Activated CD8-positive, alpha-beta memory T cell treated with anti-CD3 and anti-CD28 coated beads, Interleukin-2, amount 50 U/mL, for 24 hours (primary cell): ENCODE data around the gene NR0B2.

Source experiments
- DNase-seq: peaks from one replicate; pipeline ENCODE4 v3.0.0-alpha.2; 2020; ENCODE audit errors: extremely low read depth

The NR0B2 gene

DNA sequence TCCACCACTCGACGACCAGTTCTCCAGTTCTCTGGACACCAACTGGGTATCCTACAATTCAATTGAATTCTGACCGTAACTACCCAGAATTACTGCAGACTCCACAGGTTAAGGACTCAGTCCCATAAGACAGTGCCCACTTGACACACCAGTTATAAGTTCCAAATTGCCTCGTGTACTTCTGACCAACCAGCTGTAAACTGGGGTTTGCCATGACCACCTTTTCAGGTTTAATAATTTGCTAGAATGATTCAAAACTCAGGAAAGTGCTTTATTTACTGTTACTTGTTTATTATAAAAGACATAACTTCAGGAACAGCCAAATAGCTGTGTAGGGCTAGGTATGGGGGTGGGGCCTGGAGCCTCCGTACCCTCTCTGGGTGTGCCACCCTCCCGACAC is 23.0 kb upstream of the NR0B2 start:
- no peak for DNase-seq

DNA sequence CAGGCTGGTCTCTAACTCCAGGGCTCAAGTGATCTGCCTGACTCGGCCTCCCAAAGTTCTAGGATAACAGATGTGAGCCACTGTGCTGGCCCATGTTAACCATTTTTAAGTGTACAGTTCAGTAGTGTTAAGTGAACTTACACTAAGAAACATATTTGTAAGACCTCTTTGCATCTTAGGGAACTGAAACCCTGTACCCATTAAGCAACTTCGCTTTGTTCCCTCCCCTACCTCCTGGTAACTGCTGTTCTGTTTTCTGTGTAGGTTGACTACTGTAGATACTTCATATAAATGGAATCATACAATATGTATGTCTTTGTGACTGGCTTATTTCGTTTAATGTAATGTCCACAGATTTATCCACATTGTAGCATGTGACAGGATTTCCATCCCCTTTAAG is 18.8 kb upstream of the NR0B2 start:
- no peak for DNase-seq

GRCh38 chr1:26923711-26924110 is 9.9 kb upstream of the NR0B2 start:
- DNase-seq = no peak

DNA sequence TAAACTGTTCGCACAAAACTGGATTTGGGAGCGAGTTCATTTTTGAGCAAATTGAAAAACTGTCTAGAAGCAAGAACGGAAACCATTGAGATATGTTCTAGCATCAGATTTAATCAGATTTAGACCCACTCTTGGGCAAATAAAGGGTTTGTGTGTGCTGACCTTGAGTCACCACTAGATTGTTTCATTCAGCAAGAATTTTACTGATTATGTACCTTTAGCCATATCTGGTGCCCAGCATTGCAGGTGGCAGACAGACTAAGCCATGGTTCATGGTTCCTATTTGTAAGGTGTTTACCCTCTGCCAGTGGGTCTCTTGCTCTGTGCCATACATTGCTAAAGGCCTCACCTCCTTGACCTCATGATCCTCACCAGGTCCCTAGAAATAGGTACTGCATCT is 9.1 kb upstream of the NR0B2 start:
- DNase-seq = no peak

DNA sequence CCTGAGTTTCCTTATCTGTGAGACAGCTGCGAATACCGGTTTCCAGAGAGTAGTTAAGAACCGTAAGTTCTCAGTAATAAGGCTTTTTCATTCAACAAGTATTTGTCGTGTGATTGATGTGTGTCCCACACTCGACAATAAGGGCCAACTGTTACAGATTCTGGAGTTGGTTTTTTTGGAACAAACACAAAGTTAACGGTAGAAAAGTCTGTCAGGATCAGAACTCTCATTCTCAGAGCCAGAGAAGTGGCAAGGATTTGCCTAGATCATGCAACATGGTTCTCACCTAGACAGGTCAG is 8.6 kb upstream of the NR0B2 start:
- DNase-seq = no peak

DNA sequence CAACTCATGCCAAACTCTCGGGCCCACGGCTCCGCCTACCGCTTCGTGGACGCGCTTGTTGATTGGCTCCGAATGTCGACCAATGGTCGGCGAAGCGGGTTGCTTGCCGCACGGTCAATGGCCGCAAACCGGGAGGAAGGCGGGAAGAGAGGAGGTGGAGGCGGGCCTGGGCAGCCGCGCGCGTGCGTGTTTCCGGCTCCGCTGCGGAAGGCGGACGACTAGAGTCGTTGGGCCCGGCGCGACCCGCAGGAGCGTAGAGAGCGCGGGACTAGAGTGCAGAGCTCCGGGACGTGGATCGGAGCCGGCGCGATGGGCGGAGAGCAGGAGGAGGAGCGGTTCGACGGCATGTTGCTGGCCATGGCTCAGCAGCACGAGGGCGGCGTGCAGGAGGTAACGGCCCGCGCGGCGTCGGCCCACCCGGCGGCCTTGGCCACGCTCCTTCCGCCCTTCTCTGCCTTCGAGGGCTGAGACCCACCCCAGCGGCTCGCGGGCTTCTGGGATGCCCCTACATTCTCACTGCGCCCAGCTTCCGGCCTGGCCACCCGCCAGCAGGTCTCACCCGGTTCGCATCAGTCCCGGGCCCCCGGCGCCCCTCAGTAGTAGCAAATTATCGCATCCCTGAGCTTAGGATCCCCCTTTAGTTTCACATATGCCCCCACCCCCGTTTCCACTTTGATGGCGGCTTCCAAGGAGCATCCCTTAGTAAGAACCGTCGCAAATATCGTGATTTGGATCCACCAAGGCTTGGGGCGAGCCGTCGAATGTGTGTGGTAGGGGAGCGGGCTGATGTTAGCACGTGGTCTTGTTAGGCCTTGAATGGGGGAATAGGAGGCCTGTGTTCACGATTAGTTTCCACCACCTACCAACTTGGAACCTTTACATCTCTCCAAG is 8.0 kb upstream of the NR0B2 start, which contains the start of gene NUDC:
Gene NUDC (plus strand): TSS at position 204 of the 891 bp plus-strand sequence. CDS start 106 bp downstream, at position 310.
- peak; percentile 90 for DNase-seq

DNA sequence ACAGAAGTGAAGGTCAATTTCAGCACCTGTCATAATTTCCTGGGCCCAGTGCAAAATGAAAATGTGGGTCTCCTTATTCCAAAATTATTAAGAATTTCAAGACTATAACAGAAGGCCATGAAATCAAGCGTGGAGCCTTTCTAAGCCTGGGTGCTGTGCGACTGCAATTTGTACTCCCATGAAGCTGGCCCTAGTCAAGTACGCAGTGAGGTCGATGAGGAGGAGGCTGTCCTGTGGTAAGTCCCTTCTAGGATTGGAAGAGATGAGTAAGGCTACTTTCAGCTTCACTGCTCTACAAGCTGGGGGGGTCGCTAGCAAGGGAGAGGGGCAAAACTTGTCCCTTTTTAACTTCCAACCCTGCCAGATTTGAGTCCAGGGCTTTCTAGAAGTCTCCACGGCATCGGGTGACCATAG is 7.4 kb upstream of the NR0B2 start:
- DNase-seq = no peak

- DNase-seq = no peak
Measured at GRCh38 chr1:26915204-26915842, 1.5 kb upstream of the NR0B2 start.

GRCh38 chr1:26913389-26913753 is 404 bp downstream of the NR0B2 start:
- DNase-seq = no peak

DNA sequence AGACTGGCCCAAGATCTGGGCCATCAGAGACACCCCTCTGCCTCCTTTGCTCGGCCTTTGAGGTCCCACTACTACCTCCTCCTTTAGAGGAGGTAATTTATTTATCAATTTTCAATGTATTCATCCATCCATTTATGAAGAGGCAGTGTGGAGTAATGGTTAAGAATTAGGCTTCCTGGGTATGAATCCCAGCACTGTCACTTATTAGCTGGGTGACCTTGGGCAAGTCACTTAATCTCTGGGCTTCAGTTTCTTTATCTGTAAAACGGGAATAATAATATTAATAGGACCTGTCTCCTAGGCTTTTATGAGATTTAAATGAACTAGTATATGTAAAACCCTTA is 1.7 kb downstream of the NR0B2 start:
- DNase-seq = no peak

GRCh38 chr1:26911399-26912146 is 2.2 kb downstream of the NR0B2 start:
- no peak for DNase-seq

DNA sequence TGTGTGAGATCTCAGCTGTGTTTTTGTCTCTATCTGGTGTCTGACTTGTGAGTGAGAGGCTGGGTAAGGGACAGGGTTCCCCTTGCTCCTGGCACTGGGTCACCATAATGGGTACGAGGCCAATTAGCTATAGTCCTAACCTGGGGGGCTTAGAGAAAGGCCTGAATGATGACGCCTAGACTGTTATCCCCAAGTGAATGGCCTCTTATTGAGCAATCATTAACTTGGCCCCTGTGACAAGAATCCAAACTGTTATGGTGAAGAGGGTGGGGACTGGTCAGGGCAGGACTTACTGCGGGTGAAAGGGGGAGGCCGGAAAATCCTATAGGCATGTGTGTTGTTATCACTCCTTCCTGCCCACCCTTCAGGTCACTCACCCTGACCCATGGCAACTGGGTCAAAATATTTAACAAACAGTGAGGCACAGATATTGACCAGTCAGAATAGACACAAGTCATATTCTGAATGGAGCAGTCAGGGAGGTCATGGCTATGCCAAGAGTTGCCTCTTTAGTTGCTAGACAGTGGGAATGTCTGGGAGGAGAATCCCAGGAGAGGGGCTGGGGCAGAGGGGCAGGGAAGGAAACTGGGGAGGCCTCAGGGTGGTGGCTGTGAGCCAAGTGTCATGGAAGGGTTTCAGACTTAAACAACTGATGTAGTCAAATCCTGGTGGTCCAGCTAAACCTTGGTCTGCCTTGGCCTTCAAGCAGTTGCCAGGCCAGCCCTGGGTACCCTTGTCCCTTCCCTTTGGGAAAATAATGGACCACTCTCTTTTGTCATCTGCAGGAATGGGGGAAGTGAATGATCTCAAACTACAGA is 3.2 kb downstream of the NR0B2 start:
- no peak for DNase-seq

GRCh38 chr1:26909951-26910342 is 3.8 kb downstream of the NR0B2 start:
- DNase-seq = no peak

- DNase-seq = no peak
Measured at GRCh38 chr1:26907071-26907917, 6.5 kb downstream of the NR0B2 start.

GRCh38 chr1:26900815-26901511 is 12.8 kb downstream of the NR0B2 start:
- no peak for DNase-seq

DNA sequence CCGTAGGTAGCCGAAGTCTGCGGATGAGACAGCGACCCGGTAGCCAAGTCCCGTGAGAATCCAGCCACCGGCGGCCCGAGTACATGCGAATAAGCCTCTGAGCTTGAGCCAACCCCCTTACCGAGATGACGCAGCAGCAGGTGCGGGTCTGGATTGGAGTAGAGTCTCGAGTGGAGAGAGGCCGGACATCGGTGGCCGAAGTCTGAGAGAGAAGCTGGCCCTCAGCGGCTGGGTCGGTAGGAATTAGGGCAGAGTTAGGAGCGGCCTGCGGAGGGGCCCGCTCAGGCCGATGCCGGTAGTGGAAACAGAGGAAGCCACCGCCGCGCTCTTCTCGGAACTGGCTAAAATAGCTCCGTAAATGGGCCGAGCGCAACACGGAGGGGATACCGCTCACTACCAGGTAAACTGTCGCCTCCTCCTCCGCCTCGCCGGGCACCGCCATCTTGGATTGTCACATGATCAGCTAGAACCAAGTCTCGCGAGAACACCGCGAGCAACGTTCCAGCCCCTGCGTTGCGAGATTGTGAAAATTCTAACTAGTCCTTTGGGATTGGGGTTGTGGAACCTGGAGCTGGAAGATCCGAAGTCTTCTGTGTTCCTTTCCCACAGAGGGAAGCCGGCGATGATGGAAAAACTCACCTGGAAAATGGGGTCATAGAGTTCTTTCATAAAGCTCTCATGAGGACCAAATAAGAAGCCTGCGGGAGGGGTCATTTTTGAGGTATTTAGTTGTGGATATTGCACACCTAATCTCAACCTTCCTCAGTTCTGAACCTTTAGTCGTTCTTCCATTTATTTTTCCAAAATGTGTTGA is 13.6 kb downstream of the NR0B2 start, which contains the start of gene GPATCH3:
Gene GPATCH3 (minus strand): TSS at position 467 of the 814 bp plus-strand sequence. CDS start 25 bp downstream, at position 442.
- no peak for DNase-seq

DNA sequence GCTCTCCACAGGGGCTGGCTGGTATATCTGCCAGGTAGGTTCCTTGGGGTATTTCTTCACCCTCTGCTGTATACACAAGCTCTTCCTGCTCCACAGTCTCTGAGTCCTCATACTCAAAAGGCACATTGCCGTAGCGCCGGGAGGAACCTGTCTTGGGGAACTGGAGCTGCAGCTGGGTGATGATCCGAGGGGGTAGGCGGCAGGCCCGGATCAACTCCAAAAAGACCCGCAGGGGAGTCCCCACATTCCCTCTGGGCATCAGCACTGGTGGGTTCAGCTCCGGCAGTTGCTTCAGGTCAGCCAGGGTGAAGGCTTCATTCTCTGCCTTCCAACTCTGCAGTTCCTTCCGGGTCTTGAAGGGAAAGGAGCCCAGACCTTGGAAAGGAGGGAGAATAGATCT is 16.4 kb downstream of the NR0B2 start:
- no peak for DNase-seq

- no peak for DNase-seq
Measured at GRCh38 chr1:26894263-26894662, 19.5 kb downstream of the NR0B2 start.

DNA sequence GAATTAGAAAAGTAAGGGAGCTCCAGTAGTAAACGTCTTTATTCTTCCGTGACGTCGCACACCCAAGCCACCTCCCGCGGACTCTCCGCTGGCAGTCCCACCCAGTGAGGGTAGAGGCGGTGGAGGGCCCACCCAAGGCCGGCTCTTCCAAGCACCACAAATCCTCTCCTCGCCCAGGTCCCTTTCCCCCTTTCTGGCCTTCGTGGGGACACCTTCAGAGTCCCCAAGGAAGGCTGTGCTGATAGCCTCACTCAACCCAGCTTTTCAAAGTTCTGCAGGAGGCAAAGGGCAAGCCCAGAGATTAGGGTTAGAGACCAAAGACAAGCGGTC is 23.3 kb downstream of the NR0B2 start:
- DNase-seq = no peak
